Subcutaneous abdominal adipose tissue (tissue), 5 donors: Measurements from ENCODE around the gene TIMM13.
"Not testable (repeated sequence)": the region's sequence is repeated elsewhere in the genome, so short reads cannot be mapped to it uniquely, and the experiment has no call there.

Experiments used
- H3K27ac ChIP-seq: one replicate; pipeline ENCODE4 v1.7.0; 2013; ENCODE audit warnings: low read depth, mild to moderate bottlenecking, inconsistent platforms, low read length, moderate library complexity
- H3K27me3 ChIP-seq, 5 donors: one replicate each; pipeline ENCODE4 v1.7.0; 2013; ENCODE audit warnings: low read length in 5 of 5, inconsistent platforms in 1 of 5; ENCODE audit not compliant: control insufficient read depth in 5 of 5, insufficient read depth in 4 of 5
- H3K36me3 ChIP-seq, 5 donors: one replicate each; pipeline ENCODE4 v1.7.0; 2013; ENCODE audit warnings: low read length in 5 of 5; ENCODE audit not compliant: control insufficient read depth in 5 of 5, insufficient read depth in 5 of 5
- H3K4me1 ChIP-seq, 5 donors: one replicate each; pipeline ENCODE4 v1.7.0; 2013; ENCODE audit warnings: low read length in 5 of 5, mild to moderate bottlenecking in 3 of 5, moderate library complexity in 1 of 5; ENCODE audit not compliant: control insufficient read depth in 5 of 5, insufficient read depth in 5 of 5
- H3K4me3 ChIP-seq, 5 donors: one replicate each; pipeline ENCODE4 v1.7.0; 2013; ENCODE audit warnings: low read length in 5 of 5, low read depth in 1 of 5
- H3K9ac ChIP-seq, 5 donors: one replicate each; pipeline ENCODE4 v1.7.0; 2013; ENCODE audit warnings: low read length in 5 of 5, mild to moderate bottlenecking in 4 of 5, moderate library complexity in 3 of 5
- H3K9me3 ChIP-seq, 5 donors: one replicate each; pipeline ENCODE4 v1.7.0; 2013; ENCODE audit warnings: low read length in 5 of 5; ENCODE audit not compliant: control insufficient read depth in 5 of 5
- donor health status: healthy.
- donor health status: healthy.
- donor health status: healthy.
- donor health status: healthy.
- donor health status: healthy.

Gene TIMM13

GRCh38 chr19:2423915-2424685 is 3.3 kb downstream of the TIMM13 start:
- Histone ChIP-seq H3K36me3 (peaks cover 0 to 17% (median 5%) of the 10 kb centered on the region in 5 donors), H3K27ac (no peak overlapping the region), H3K9ac (no peak overlapping the region), H3K4me3 (no peak overlapping the region), H3K4me1 (peaks cover 5 to 33% (median 32%) of the 10 kb centered on the region in 5 donors), H3K9me3 (no peaks in the 10 kb centered on the region), H3K27me3 (no peaks in the 10 kb centered on the region)

GRCh38 chr19:2423071-2423914 is 4.1 kb downstream of the TIMM13 start:
- Histone ChIP-seq H3K27ac (no peak overlapping the region), H3K9me3 (no peaks in the 10 kb centered on the region), H3K9ac (no peak overlapping the region), H3K27me3 (no peaks in the 10 kb centered on the region), H3K4me3 (no peak overlapping the region), H3K36me3 (peaks cover 0 to 17% (median 5%) of the 10 kb centered on the region in 5 donors), H3K4me1 (peaks cover 5 to 29% (median 27%) of the 10 kb centered on the region in 5 donors)

DNA sequence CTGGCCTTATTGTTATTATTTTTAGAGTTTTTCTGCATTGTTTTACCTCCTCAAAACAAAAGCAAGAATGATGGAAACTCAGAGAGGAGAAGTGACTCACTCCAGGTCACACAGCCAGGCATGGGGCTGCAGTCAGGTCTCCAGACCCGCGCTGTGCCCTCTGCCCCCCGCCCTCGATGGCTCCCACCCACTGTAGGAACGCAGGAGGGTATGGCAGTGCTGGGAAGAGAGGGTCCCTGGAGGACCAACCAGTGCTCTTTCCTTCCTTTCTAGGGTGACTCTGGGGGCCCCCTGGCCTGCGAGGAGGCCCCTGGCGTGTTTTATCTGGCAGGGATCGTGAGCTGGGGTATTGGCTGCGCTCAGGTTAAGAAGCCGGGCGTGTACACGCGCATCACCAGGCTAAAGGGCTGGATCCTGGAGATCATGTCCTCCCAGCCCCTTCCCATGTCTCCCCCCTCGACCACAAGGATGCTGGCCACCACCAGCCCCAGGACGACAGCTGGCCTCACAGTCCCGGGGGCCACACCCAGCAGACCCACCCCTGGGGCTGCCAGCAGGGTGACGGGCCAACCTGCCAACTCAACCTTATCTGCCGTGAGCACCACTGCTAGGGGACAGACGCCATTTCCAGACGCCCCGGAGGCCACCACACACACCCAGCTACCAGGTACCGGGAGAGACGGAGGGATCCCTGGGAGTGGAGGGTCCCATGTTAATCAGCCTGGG is 5.6 kb downstream of the TIMM13 start:
- H3K9ac ChIP-seq, result no peak overlapping the region
- H3K4me3 ChIP-seq, result no peak overlapping the region
- peaks cover 0 to 25% (median 10%) of the 10 kb centered on the region in 5 donors for H3K36me3 ChIP-seq
- peaks cover 0 to 2% (median under 1%) of the 10 kb centered on the region in 5 donors for H3K9me3 ChIP-seq
- no peak overlapping the region for H3K27ac ChIP-seq
- no peaks in the 10 kb centered on the region for H3K27me3 ChIP-seq
- peaks cover 3 to 18% (median 16%) of the 10 kb centered on the region in 5 donors for H3K4me1 ChIP-seq

GRCh38 chr19:2420490-2420889 is 6.9 kb downstream of the TIMM13 start:
- H3K9ac ChIP-seq, result no peak overlapping the region
- no peak overlapping the region for H3K4me3 ChIP-seq
- peaks cover 0 to 6% (median 3%) of the 10 kb centered on the region in 5 donors for H3K9me3 ChIP-seq
- no peaks in the 10 kb centered on the region for H3K27me3 ChIP-seq
- peaks cover 0 to 5% (median 3%) of the 10 kb centered on the region in 5 donors for H3K4me1 ChIP-seq
- H3K36me3 ChIP-seq, result peaks cover 0 to 21% (median 10%) of the 10 kb centered on the region in 5 donors
- H3K27ac ChIP-seq, result no peak overlapping the region

- H3K27ac ChIP-seq, result no peak overlapping the region
- H3K36me3 ChIP-seq, result peaks cover 0 to 21% (median 10%) of the 10 kb centered on the region in 5 donors
- no peaks in the 10 kb centered on the region for H3K27me3 ChIP-seq
These were observed 7.6 kb downstream of the TIMM13 start for GRCh38 chr19:2419754-2420153.

GRCh38 chr19:2417881-2418406 is 9.4 kb downstream of the TIMM13 start:
- no peak overlapping the region for H3K27ac ChIP-seq
- H3K4me3 ChIP-seq, result no peak overlapping the region
- peaks cover 0 to 6% (median 3%) of the 10 kb centered on the region in 5 donors for H3K9me3 ChIP-seq
- H3K9ac ChIP-seq, result no peak overlapping the region
- H3K36me3 ChIP-seq, result peaks cover 0 to 13% (median 9%) of the 10 kb centered on the region in 5 donors
- no peaks in the 10 kb centered on the region for H3K4me1 ChIP-seq
- H3K27me3 ChIP-seq, result no peaks in the 10 kb centered on the region

More at GRCh38 chr19:2419754-2420153, 7.6 kb downstream of the TIMM13 start:
- Histone ChIP-seq H3K9ac (no peak overlapping the region), H3K4me1 (no peaks in the 10 kb centered on the region), H3K9me3 (peaks cover 0 to 6% (median 3%) of the 10 kb centered on the region in 5 donors), H3K4me3 (no peak overlapping the region)

GRCh38 chr19:2417436-2417835 is 9.9 kb downstream of the TIMM13 start:
- H3K36me3 ChIP-seq, result peaks cover 0 to 13% (median 9%) of the 10 kb centered on the region in 5 donors
- H3K9me3 ChIP-seq, H3K9ac ChIP-seq, H3K27me3 ChIP-seq, H3K27ac ChIP-seq, H3K4me1 ChIP-seq, H3K4me3 ChIP-seq: not testable (repeated sequence)

DNA sequence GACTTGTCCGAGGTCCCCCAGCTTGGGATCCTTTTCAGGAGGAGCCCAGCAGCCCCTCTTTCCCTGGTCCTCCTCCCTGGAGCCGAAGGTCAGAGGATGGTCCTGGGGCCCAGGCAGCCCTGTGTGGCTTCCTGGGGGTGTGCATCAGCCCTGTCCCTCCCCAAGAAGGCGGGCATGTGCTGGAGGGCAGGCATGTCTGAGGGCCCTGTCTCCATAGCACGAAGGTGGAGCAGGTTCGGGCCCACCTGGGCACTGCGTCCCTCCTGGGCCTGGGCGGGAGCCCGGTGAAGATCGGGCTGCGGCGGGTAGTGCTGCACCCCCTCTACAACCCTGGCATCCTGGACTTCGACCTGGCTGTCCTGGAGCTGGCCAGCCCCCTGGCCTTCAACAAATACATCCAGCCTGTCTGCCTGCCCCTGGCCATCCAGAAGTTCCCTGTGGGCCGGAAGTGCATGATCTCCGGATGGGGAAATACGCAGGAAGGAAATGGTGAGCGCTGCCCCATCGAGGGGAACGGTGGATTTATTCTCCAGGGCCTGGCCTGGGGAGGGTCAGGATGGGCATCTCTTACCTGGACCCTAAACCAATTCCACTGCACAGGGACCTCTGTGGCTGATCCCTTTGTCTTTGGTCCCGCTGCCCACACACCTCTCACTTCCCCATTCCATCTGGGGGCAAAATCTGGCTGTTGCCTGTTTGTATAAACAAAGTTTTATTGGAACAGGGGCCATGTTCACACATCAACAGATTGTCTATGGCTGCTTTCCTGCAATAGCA is 10.9 kb downstream of the TIMM13 start:
- Histone ChIP-seq H3K36me3 (peaks cover 0 to 13% (median 9%) of the 10 kb centered on the region in 5 donors), H3K9ac (no peak overlapping the region), H3K4me1 (no peaks in the 10 kb centered on the region), H3K4me3 (no peak overlapping the region), H3K9me3 (peaks cover 0 to 10% (median 3%) of the 10 kb centered on the region in 5 donors), H3K27ac (no peak overlapping the region), H3K27me3 (no peaks in the 10 kb centered on the region)

DNA sequence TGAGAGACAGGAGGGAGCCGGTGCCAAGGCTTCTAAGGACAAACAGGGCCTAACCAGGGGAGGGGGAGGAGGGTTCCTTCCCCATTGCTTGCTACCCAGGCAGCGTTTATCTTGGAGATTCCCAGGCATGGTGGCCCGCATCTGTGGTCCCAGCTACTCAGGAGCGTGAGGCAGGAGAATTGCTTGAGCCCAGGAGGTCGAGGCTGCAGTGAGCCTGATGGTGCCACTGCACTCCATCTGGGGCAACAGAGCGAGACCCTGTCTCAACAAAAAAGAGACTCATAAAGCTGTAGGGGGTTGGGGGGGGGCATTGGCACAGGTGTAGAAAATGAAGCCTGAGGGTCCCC is 11.4 kb downstream of the TIMM13 start:
- H3K36me3 ChIP-seq, result peaks cover 0 to 13% (median 9%) of the 10 kb centered on the region in 5 donors
- no peak overlapping the region for H3K4me3 ChIP-seq
- no peaks in the 10 kb centered on the region for H3K27me3 ChIP-seq
- no peak overlapping the region for H3K27ac ChIP-seq
- H3K9ac ChIP-seq, result no peak overlapping the region
- H3K4me1 ChIP-seq, result no peaks in the 10 kb centered on the region
- H3K9me3 ChIP-seq, result peaks cover 0 to 10% (median 3%) of the 10 kb centered on the region in 5 donors
